H9 (cell line): ENCODE data around the gene ARHGAP22. TPM values are rescaled to one million over a fixed set of nuclear protein-coding genes. Genes with fewer than 3 reads are reported as not detected.

ENCODE experiments used
- DNase-seq: peaks from one replicate; pipeline ENCODE4 v3.0.0-alpha.2; 2017
- H2AFZ ChIP-seq: one replicate; pipeline ENCODE4 v1.6.1; 2013; ENCODE audit warnings: mild to moderate bottlenecking, low read length, control low read depth, moderate library complexity
- H2AK5ac ChIP-seq: 2 replicates; pipeline ENCODE4 v1.6.1; 2013; ENCODE audit warnings: low read length, control low read depth, mixed read lengths; ENCODE audit not compliant: insufficient read length
- H2BK120ac ChIP-seq: one replicate; pipeline ENCODE4 v1.6.1; 2013; ENCODE audit warnings: low read depth, mild to moderate bottlenecking, low read length, control low read depth, inconsistent platforms; ENCODE audit not compliant: poor library complexity, severe bottlenecking
- H2BK12ac ChIP-seq: 2 replicates; pipeline ENCODE4 v1.6.1; 2013; ENCODE audit warnings: low read length, control low read depth, mixed read lengths, low read depth; ENCODE audit not compliant: insufficient read length
- H2BK15ac ChIP-seq: 2 replicates; pipeline ENCODE4 v1.6.1; 2013; ENCODE audit warnings: low read depth, low read length, control low read depth
- H2BK20ac ChIP-seq: one replicate; pipeline ENCODE4 v1.6.1; 2013; ENCODE audit warnings: low read depth, mild to moderate bottlenecking, low read length, control low read depth, inconsistent platforms; ENCODE audit not compliant: poor library complexity, severe bottlenecking
- H2BK5ac ChIP-seq: 2 replicates; pipeline ENCODE4 v1.6.1; 2013; ENCODE audit warnings: low read length, control low read depth, mixed read lengths; ENCODE audit not compliant: insufficient read length
- H3K14ac ChIP-seq: 2 replicates; pipeline ENCODE4 v1.6.1; 2013; ENCODE audit warnings: low read length, control low read depth; ENCODE audit not compliant: insufficient read depth
- H3K18ac ChIP-seq: 2 replicates; pipeline ENCODE4 v1.6.1; 2013; ENCODE audit warnings: low read depth, mild to moderate bottlenecking, mixed read lengths, low read length, control low read depth; ENCODE audit not compliant: insufficient read length
- H3K23ac ChIP-seq: 2 replicates; pipeline ENCODE4 v1.6.1; 2013; ENCODE audit warnings: low read length, control low read depth, mixed read lengths, low read depth; ENCODE audit not compliant: insufficient read length
- H3K23me2 ChIP-seq: 2 replicates; pipeline ENCODE4 v1.6.1; 2013; ENCODE audit warnings: low read depth, mild to moderate bottlenecking, mixed read lengths, low read length, control low read depth; ENCODE audit not compliant: insufficient read length, poor library complexity, severe bottlenecking
- H3K27ac ChIP-seq: 2 replicates; pipeline ENCODE4 v1.5.1; 2013; ENCODE audit warnings: low read length, control low read depth, mixed read lengths, low read depth; ENCODE audit not compliant: insufficient read length
- H3K27me3 ChIP-seq: 2 replicates; pipeline ENCODE4 v1.6.1; 2013; ENCODE audit warnings: low read length, control low read depth, inconsistent platforms; ENCODE audit not compliant: insufficient read depth
- H3K4ac ChIP-seq: 2 replicates; pipeline ENCODE4 v1.6.1; 2013; ENCODE audit warnings: low read depth, mild to moderate bottlenecking, control low read depth, inconsistent platforms, low read length, moderate library complexity
- H3K4me1 ChIP-seq: 2 replicates; pipeline ENCODE4 v1.6.1; 2013; ENCODE audit warnings: low read length, control low read depth, inconsistent platforms; ENCODE audit not compliant: insufficient read depth
- H3K4me2 ChIP-seq: 2 replicates; pipeline ENCODE4 v1.6.1; 2013; ENCODE audit warnings: low read length, control low read depth, mixed read lengths; ENCODE audit not compliant: insufficient read length, insufficient read depth
- H3K56ac ChIP-seq: 2 replicates; pipeline ENCODE4 v1.6.1; 2013; ENCODE audit warnings: low read depth, mild to moderate bottlenecking, mixed read lengths, low read length, control low read depth; ENCODE audit not compliant: insufficient read length
- H3K79me1 ChIP-seq: 2 replicates; pipeline ENCODE4 v1.6.1; 2013; ENCODE audit warnings: low read depth, mild to moderate bottlenecking, moderate library complexity, low read length, control low read depth, inconsistent platforms; ENCODE audit not compliant: insufficient read depth, poor library complexity, severe bottlenecking
- H3K79me2 ChIP-seq: 2 replicates; pipeline ENCODE4 v1.6.1; 2013; ENCODE audit warnings: low read length, control low read depth, inconsistent platforms; ENCODE audit not compliant: insufficient read depth
- H3K9ac ChIP-seq: 2 replicates; pipeline ENCODE4 v1.6.1; 2013; ENCODE audit warnings: low read length, control low read depth, mixed read lengths; ENCODE audit not compliant: insufficient read length; ENCODE audit errors: extremely low read depth
- H3K9me3 ChIP-seq: one replicate; pipeline ENCODE4 v1.6.1; 2013; ENCODE audit warnings: low read depth, low read length, inconsistent platforms; ENCODE audit not compliant: control insufficient read depth
- H3T11ph ChIP-seq: one replicate; pipeline ENCODE4 v1.6.1; 2013; ENCODE audit warnings: mild to moderate bottlenecking, low read length, control low read depth, inconsistent platforms
- H4K20me1 ChIP-seq: one replicate; pipeline ENCODE4 v1.6.1; 2013; ENCODE audit not compliant: control insufficient read depth, insufficient read length, insufficient read depth
- H4K5ac ChIP-seq: 2 replicates; pipeline ENCODE4 v1.6.1; 2013; ENCODE audit warnings: low read depth, mild to moderate bottlenecking, mixed read lengths, low read length, control low read depth; ENCODE audit not compliant: insufficient read length
- H4K8ac ChIP-seq: replicated peaks from 2 replicates; pipeline ENCODE4 v1.6.1; 2013; ENCODE audit warnings: low read length, control low read depth, mixed read lengths, low read depth; ENCODE audit not compliant: insufficient read length
- H4K91ac ChIP-seq: 2 replicates; pipeline ENCODE4 v1.6.1; 2013; ENCODE audit warnings: low read depth, mild to moderate bottlenecking, moderate library complexity, mixed read lengths, low read length, control low read depth; ENCODE audit not compliant: insufficient read length
- H3K27ac Mint-ChIP-seq, 3 experiments: 2 replicates in 2 of 3; 3 replicates in 1 of 3; pipeline ENCODE4 v1.8.0; 2020 to 2021; ENCODE audit warnings: mixed read lengths in 3 of 3, mild to moderate bottlenecking in 1 of 3, moderate library complexity in 1 of 3
- H3K27me3 Mint-ChIP-seq: 2 replicates; pipeline ENCODE4 v1.8.0; 2021; ENCODE audit warnings: low read depth, mild to moderate bottlenecking, moderate library complexity, mixed read lengths
- H3K36me3 Mint-ChIP-seq, 3 experiments: 2 replicates in 2 of 3; 3 replicates in 1 of 3; pipeline ENCODE4 v1.8.0; 2020 to 2021; ENCODE audit warnings: low read depth in 3 of 3, mixed read lengths in 3 of 3; ENCODE audit not compliant: insufficient read depth in 1 of 3
- H3K4me1 Mint-ChIP-seq, 2 experiments: 2 replicates each; pipeline ENCODE4 v1.8.0; 2020; ENCODE audit warnings: mixed read lengths in 2 of 2
- H3K4me3 Mint-ChIP-seq, 2 experiments: 2 replicates in 1 of 2; 3 replicates in 1 of 2; pipeline ENCODE4 v1.8.0; 2020 to 2021; ENCODE audit warnings: mild to moderate bottlenecking in 2 of 2, mixed read lengths in 2 of 2, moderate library complexity in 1 of 2
- H3K9me3 Mint-ChIP-seq, 2 experiments: 2 replicates in 1 of 2; 3 replicates in 1 of 2; pipeline ENCODE4 v1.8.0; 2020; ENCODE audit warnings: mild to moderate bottlenecking in 2 of 2, mixed read lengths in 2 of 2, moderate library complexity in 1 of 2
- CTCF ChIP-seq: fragments of 200-600 bp; sonication (generic); conservative IDR thresholded peaks from 3 replicates; pipeline ENCODE4 v1.8.0; 2021; ENCODE audit warnings: antibody characterized with exemption, mild to moderate bottlenecking
- whole genome bisulfite sequencing: extraction: QIAGEN DNeasy Blood & Tissue Kit; methylation state at CpG from one replicate; pipeline ENCODE4 v1.1.7; 2013; ENCODE audit warnings: missing lambda C conversion rate, low lambda C conversion rate, mixed read lengths; ENCODE audit not compliant: insufficient read length; ENCODE audit errors: extremely low coverage; 5-methylcytosine and 5-hydroxymethylcytosine counted together
- total RNA-seq: library from RNA; stranded (reverse); gene quantifications from 2 replicates; pipeline ENCODE4 v1.2.1, GENCODE V29; 2021

Gene ARHGAP22
- total RNA-seq, 1 experiment from 2014 or later: 7.4 TPM

GRCh38 chr10:48579251-48579960 lies 25.5 kb downstream of the ARHGAP22 start:
- no peaks in the 10 kb centered on the region for H3K27me3 ChIP-seq
- H3K27ac Mint-ChIP-seq: no peak overlapping the region
- H4K20me1 ChIP-seq: no peaks in the 10 kb centered on the region
- no peaks in the 10 kb centered on the region for H3K23me2 ChIP-seq
- WGBS: no CpG with 5 or more reads among the region's 8 CpGs
- H3T11ph ChIP-seq: no peak overlapping the region
- TF ChIP-seq CTCF: no peak
- H4K8ac ChIP-seq: no peak overlapping the region
- no peak overlapping the region for H3K56ac ChIP-seq
- peaks cover 0 to 3% (median 2%) of the 10 kb centered on the region in 3 experiments; a peak in 3 of 7 replicates for H3K36me3 Mint-ChIP-seq
- H3K4me3 Mint-ChIP-seq: no peak overlapping the region; a peak in 1 of 5 replicates
- DNase-seq: peak; percentile 24
- no peak overlapping the region for H2AK5ac ChIP-seq
- peaks cover 10% of the 10 kb centered on the region for H3K27me3 Mint-ChIP-seq
- H3K14ac ChIP-seq: no peak overlapping the region
- no peaks in the 10 kb centered on the region for H3K79me2 ChIP-seq
- H2BK15ac ChIP-seq: no peak overlapping the region
- no peaks in the 10 kb centered on the region for H3K79me1 ChIP-seq
- no peak overlapping the region for H4K5ac ChIP-seq
- no peak overlapping the region for H2AFZ ChIP-seq
- H3K4me1 ChIP-seq: no peaks in the 10 kb centered on the region
- no peak overlapping the region for H2BK5ac ChIP-seq
- H3K9ac ChIP-seq: no peak overlapping the region
- no peak overlapping the region for H2BK12ac ChIP-seq
- peaks cover 3 to 4% of the 10 kb centered on the region in 2 experiments; a peak in 4 of 5 replicates for H3K9me3 Mint-ChIP-seq
- H3K9me3 ChIP-seq: peaks cover 5% of the 10 kb centered on the region
- no peak overlapping the region for H3K18ac ChIP-seq
- no peak overlapping the region for H2BK120ac ChIP-seq
- H3K23ac ChIP-seq: no peak overlapping the region
- peaks cover 16 to 17% of the 10 kb centered on the region in 2 experiments for H3K4me1 Mint-ChIP-seq
- no peak overlapping the region for H3K27ac ChIP-seq
- no peak overlapping the region for H2BK20ac ChIP-seq
- H3K4me2 ChIP-seq: no peak overlapping the region
- H3K4ac ChIP-seq: no peak overlapping the region
- H4K91ac ChIP-seq: no peak overlapping the region
